ENCODE data around the gene PCDHGA5. TPM values are rescaled to one million over a fixed set of nuclear protein-coding genes. Genes with fewer than 3 reads are reported as not detected.

PCDHGA5 gene
- total and polyA plus RNA-seq, 11 donors, result 1.5 to 9.6 (median 6.4) TPM

- Histone ChIP-seq H3K36me3 (peaks cover 0 to 20% (median 0%) of the 10 kb centered on the region in 9 donors), H3K4me1 (peaks cover 0 to 33% (median 0%) of the 10 kb centered on the region in 12 donors), H3K4me3 (peak within 1 kb of the TSS in 10 of 12 donors; percentile 2 to 50 (median 38)), H3K27ac (peak within 1 kb of the TSS in 6 of 12 donors; percentile 4 to 61 (median 27)), H3K27me3 (peaks cover 0 to 27% (median 0%) of the 10 kb centered on the region in 9 donors), H3K9me3 (peaks cover 0 to 98% (median 83%) of the 10 kb centered on the region in 12 donors)
- intact Hi-C loops (cut with DNase I), result loop anchor here in 4 of 10 donors (5.0 to 10.0 kb wide), 3 partner anchors 52 to 165 kb away; partner anchors contain the start of genes PCDHGA10 (in 3 of the 4) and PCDHGB7 (in 2 of the 4)
- DNase-seq (no peak), ATAC-seq (peak; percentile 19 to 59 (median 38))
- no peak for TF ChIP-seq POLR2A (IDR thresholded peaks at IDR 0.05)
- TF ChIP-seq, protein P1, sequence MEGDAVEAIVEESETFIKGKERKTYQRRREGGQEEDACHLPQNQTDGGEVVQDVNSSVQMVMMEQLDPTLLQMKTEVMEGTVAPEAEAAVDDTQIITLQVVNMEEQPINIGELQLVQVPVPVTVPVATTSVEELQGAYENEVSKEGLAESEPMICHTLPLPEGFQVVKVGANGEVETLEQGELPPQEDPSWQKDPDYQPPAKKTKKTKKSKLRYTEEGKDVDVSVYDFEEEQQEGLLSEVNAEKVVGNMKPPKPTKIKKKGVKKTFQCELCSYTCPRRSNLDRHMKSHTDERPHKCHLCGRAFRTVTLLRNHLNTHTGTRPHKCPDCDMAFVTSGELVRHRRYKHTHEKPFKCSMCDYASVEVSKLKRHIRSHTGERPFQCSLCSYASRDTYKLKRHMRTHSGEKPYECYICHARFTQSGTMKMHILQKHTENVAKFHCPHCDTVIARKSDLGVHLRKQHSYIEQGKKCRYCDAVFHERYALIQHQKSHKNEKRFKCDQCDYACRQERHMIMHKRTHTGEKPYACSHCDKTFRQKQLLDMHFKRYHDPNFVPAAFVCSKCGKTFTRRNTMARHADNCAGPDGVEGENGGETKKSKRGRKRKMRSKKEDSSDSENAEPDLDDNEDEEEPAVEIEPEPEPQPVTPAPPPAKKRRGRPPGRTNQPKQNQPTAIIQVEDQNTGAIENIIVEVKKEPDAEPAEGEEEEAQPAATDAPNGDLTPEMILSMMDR (IDR thresholded peaks at IDR 0.05), result peak in 10 of 12 donors; percentile 28 to 58 (median 48)
- WGBS, 4 donors, result 13 to 31% (median 24%) methylated on average over 22 to 24 of the region's 24 CpGs
Measured at GRCh38 chr5:141359790-141360426, 4.1 kb upstream of the PCDHGA5 start, which contains the start of gene PCDHGB2. TSS of gene PCDHGB2 (plus strand) at chr5:141359994. CDS start at chr5:141360136, 142 bp downstream.

GRCh38 chr5:141360685-141361084 is 3.3 kb upstream of the PCDHGA5 start:
- H3K36me3 ChIP-seq, result peaks cover 0 to 14% (median 0%) of the 10 kb centered on the region in 9 donors
- H3K4me3 ChIP-seq, result peak overlapping the region in 4 of 12 donors; percentile 35 to 50 (median 44)
- 35 to 55% (median 51%) methylated on average over 15 of the region's 15 CpGs for whole genome bisulfite sequencing, 4 donors
- intact Hi-C loops (cut with DNase I), result loop anchor here in 3 of 10 donors (5.0 to 10.0 kb wide), 2 partner anchors 52 to 54 kb away; partner anchors contain the start of genes PCDHGA10 (in 3 of the 3) and PCDHGB7 (in 2 of the 3)
- peaks cover 0 to 98% (median 83%) of the 10 kb centered on the region in 12 donors for H3K9me3 ChIP-seq
- H3K27me3 ChIP-seq, result peaks cover 0 to 32% (median 0%) of the 10 kb centered on the region in 9 donors
- H3K4me1 ChIP-seq, result peaks cover 0 to 25% (median 0%) of the 10 kb centered on the region in 12 donors
- H3K27ac ChIP-seq, result peak overlapping the region in 2 of 12 donors; percentile 43 to 61
- DNase-seq (no peak), ATAC-seq (no peak)
- TF ChIP-seq POLR2A (IDR thresholded peaks at IDR 0.05), result no peak
- TF ChIP-seq, protein P1 (IDR thresholded peaks at IDR 0.05), result no peak

DNA sequence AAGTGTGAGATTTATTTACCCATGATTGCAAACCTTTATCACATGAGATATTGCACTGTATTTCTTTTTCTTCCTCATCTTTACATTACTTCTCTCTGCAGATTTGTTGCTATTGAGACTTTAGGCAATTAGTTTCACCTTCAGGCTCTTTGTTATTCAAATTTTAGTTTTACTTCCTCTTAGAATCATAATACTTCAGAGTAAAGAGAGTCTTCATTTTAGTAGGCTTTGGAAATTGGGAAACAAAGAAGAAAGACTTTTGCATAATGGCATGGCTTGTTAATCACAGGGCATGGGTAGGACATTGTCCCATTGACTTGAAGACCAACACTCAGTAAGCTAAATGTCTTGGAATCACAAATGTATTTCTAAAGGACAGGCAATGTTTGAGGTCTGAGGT is 1.2 kb upstream of the PCDHGA5 start:
- peaks cover 0 to 46% (median 0%) of the 10 kb centered on the region in 9 donors for H3K27me3 ChIP-seq
- H3K4me3 ChIP-seq, result no peak overlapping the region
- ATAC-seq (no peak), DNase-seq (no peak)
- no peak for TF ChIP-seq POLR2A (IDR thresholded peaks at IDR 0.05)
- TF ChIP-seq, protein P1 (IDR thresholded peaks at IDR 0.05), result no peak
- H3K36me3 ChIP-seq, result peaks cover 0 to 16% (median 0%) of the 10 kb centered on the region in 9 donors
- H3K9me3 ChIP-seq, result peaks cover 0 to 98% (median 81%) of the 10 kb centered on the region in 12 donors
- H3K4me1 ChIP-seq, result peaks cover 0 to 18% (median 0%) of the 10 kb centered on the region in 12 donors
- intact Hi-C loops (cut with DNase I), result loop anchor here in 3 of 10 donors (5.0 to 10.0 kb wide), 2 partner anchors 50 to 52 kb away; partner anchors contain the start of genes PCDHGA10 (in 3 of the 3) and PCDHGB7 (in 2 of the 3)
- H3K27ac ChIP-seq, result no peak overlapping the region
